Activated T-cell treated with anti-CD3 and anti-CD28 coated beads, Interleukin-2, amount 50 U/mL, for 24 hours (primary cell): Measurements from ENCODE around the gene HOMER2.
A peak's percentile ranks its signal among the peaks of the same experiment; 100 is the strongest.
"Not testable (repeated sequence)": the region's sequence is repeated elsewhere in the genome, so short reads cannot be mapped to it uniquely, and the experiment has no call there.

Source experiments
- DNase-seq: peaks from one replicate; pipeline ENCODE4 v3.0.0-alpha.2; 2020
- H3K27ac Mint-ChIP-seq: 2 replicates; pipeline ENCODE4 v1.8.0; 2020; ENCODE audit warnings: mild to moderate bottlenecking, mixed read lengths
- H3K27me3 Mint-ChIP-seq: 2 replicates; pipeline ENCODE4 v1.8.0; 2020; ENCODE audit warnings: mixed read lengths
- H3K36me3 Mint-ChIP-seq: 2 replicates; pipeline ENCODE4 v1.8.0; 2020; ENCODE audit warnings: low read depth, mixed read lengths
- H3K4me1 Mint-ChIP-seq: 2 replicates; pipeline ENCODE4 v1.8.0; 2020; ENCODE audit warnings: low read depth, mixed read lengths
- H3K4me3 Mint-ChIP-seq: 2 replicates; pipeline ENCODE4 v1.8.0; 2020; ENCODE audit warnings: mild to moderate bottlenecking, moderate library complexity, mixed read lengths
- H3K9me3 Mint-ChIP-seq: 2 replicates; pipeline ENCODE4 v1.8.0; 2020; ENCODE audit warnings: mixed read lengths

The HOMER2 gene

DNA sequence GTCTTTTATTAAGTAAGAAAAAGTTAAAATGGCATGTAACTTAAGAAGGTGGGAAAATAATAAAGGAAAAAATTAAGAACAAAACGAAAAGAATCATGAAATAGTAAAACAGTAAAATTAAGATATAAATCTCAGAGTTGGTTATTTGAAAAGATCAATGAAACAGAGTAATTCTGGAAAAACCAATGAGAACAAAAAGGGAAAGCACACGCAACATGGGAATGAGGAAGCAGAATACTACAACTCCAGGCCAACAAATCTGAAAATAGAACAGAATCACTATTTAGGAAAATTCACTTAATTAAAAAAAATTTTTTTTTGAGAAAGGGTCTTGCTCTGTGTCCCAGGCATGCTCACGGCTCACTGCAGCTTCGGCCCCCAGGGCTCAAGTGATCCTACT lies 112.4 kb downstream of the HOMER2 start:
- Mint-ChIP-seq H3K36me3 (peaks cover 35% of the 10 kb centered on the region), H3K27ac (no peak overlapping the region), H3K4me1 (peaks cover 8% of the 10 kb centered on the region), H3K4me3 (no peak overlapping the region), H3K9me3 (peaks cover 7% of the 10 kb centered on the region), H3K27me3 (no peaks in the 10 kb centered on the region)
- DNase-seq: no peak

GRCh38 chr15:82839136-82839535 lies 113.4 kb downstream of the HOMER2 start:
- H3K36me3 Mint-ChIP-seq: peaks cover 45% of the 10 kb centered on the region
- H3K4me3 Mint-ChIP-seq: no peak overlapping the region
- H3K27me3 Mint-ChIP-seq: no peaks in the 10 kb centered on the region
- H3K4me1 Mint-ChIP-seq: peaks cover 5% of the 10 kb centered on the region
- no peak overlapping the region for H3K27ac Mint-ChIP-seq
- no peak for DNase-seq
- H3K9me3 Mint-ChIP-seq: peaks cover 7% of the 10 kb centered on the region

DNA sequence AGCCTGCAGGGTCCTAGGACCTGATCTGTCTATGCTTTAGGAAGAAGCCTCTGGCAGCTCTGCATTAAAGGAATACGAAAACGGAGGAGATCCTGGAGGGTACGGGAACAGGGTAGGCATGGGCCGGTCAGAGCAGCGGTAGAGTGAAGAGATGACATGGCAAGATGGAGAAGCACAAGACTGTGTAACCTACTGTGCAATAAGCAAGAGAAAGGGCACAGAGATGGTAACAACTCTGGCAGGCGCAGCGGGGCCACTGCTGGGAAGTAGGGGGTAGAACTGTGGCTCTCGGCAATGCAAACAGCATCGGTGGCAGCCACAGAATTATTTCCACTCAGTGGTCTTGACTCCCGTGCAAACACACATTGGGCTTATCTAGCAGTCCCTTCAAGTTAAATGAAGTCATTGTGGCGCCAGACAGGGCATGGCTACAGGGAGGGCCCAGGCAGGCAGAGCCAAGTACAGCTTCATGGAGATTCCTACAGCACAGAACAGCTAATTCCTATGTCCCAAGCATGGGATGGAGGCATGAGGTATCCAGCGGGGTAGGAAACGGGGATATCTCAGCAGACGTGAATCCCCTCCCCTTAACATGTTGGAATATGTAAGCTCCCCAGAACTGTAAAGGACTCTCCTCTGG lies 114.3 kb downstream of the HOMER2 start:
- H3K36me3 Mint-ChIP-seq: peaks cover 54% of the 10 kb centered on the region
- H3K27me3 Mint-ChIP-seq: no peaks in the 10 kb centered on the region
- H3K27ac Mint-ChIP-seq: no peak overlapping the region
- DNase-seq: no peak
- H3K9me3 Mint-ChIP-seq: peaks cover 7% of the 10 kb centered on the region
- H3K4me3 Mint-ChIP-seq: no peak overlapping the region
- H3K4me1 Mint-ChIP-seq: peaks cover 5% of the 10 kb centered on the region

- H3K9me3 Mint-ChIP-seq: peaks cover 7% of the 10 kb centered on the region
- H3K27me3 Mint-ChIP-seq: no peaks in the 10 kb centered on the region
- H3K36me3 Mint-ChIP-seq: peaks cover 82% of the 10 kb centered on the region
- H3K4me1 Mint-ChIP-seq: peaks cover 33% of the 10 kb centered on the region
- no peak overlapping the region for H3K27ac Mint-ChIP-seq
- H3K4me3 Mint-ChIP-seq: no peak overlapping the region
- DNase-seq: no peak
Measured at GRCh38 chr15:82835391-82835917, 117.1 kb downstream of the HOMER2 start.

DNA sequence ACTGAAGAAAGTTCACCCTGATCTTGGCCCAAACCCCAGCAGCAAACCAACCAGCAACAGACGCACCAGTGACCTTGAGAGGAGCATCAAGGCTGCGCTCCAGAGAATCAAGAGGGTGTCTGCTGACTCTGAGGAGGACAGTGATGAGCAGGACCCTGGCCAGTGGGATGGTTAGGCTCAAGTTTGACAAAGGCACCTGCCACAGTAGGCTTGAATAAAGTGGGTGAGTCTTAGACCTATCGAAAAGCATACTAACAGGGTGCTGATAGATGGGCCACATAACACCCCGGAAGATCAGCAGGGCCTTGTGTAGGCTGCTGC lies 119.2 kb downstream of the HOMER2 start:
- Mint-ChIP-seq H3K9me3 (peaks cover 7% of the 10 kb centered on the region), H3K36me3 (peaks cover 100% of the 10 kb centered on the region), H3K4me1 (peaks cover 44% of the 10 kb centered on the region), H3K27me3 (no peaks in the 10 kb centered on the region), H3K27ac (peak overlapping the region; percentile 92), H3K4me3 (peak overlapping the region; percentile 47)
- no peak for DNase-seq

- peak; percentile 62 for DNase-seq
- H3K9me3 Mint-ChIP-seq: peaks cover 2% of the 10 kb centered on the region
- H3K27me3 Mint-ChIP-seq: no peaks in the 10 kb centered on the region
- peaks cover 50% of the 10 kb centered on the region for H3K4me1 Mint-ChIP-seq
- peak overlapping the region; percentile 47 for H3K4me3 Mint-ChIP-seq
- H3K27ac Mint-ChIP-seq: peak overlapping the region; percentile 92
- H3K36me3 Mint-ChIP-seq: peaks cover 100% of the 10 kb centered on the region
Measured at GRCh38 chr15:82832601-82833361, 119.7 kb downstream of the HOMER2 start.

- Mint-ChIP-seq H3K27ac (peak overlapping the region; percentile 92), H3K4me3 (peak overlapping the region; percentile 47), H3K36me3 (peaks cover 100% of the 10 kb centered on the region), H3K9me3 (no peaks in the 10 kb centered on the region), H3K27me3 (no peaks in the 10 kb centered on the region), H3K4me1 (peaks cover 50% of the 10 kb centered on the region)
- DNase-seq: no peak
Measured at GRCh38 chr15:82831894-82832600, 120.5 kb downstream of the HOMER2 start.

GRCh38 chr15:82830427-82831173 lies 121.9 kb downstream of the HOMER2 start:
- peaks cover 50% of the 10 kb centered on the region for H3K4me1 Mint-ChIP-seq
- H3K36me3 Mint-ChIP-seq: peaks cover 100% of the 10 kb centered on the region
- H3K4me3 Mint-ChIP-seq: no peak overlapping the region
- no peaks in the 10 kb centered on the region for H3K27me3 Mint-ChIP-seq
- no peak for DNase-seq
- H3K27ac Mint-ChIP-seq: no peak overlapping the region
- no peaks in the 10 kb centered on the region for H3K9me3 Mint-ChIP-seq

GRCh38 chr15:82829234-82829633 lies 123.3 kb downstream of the HOMER2 start:
- Mint-ChIP-seq H3K36me3 (peaks cover 95% of the 10 kb centered on the region), H3K9me3 (no peaks in the 10 kb centered on the region), H3K27me3 (no peaks in the 10 kb centered on the region), H3K4me3 (no peak overlapping the region), H3K4me1 (peaks cover 49% of the 10 kb centered on the region), H3K27ac (no peak overlapping the region)
- DNase-seq: no peak

- peaks cover 87% of the 10 kb centered on the region for H3K36me3 Mint-ChIP-seq
- H3K9me3 Mint-ChIP-seq: no peaks in the 10 kb centered on the region
- no peak overlapping the region for H3K4me3 Mint-ChIP-seq
- no peak for DNase-seq
- peaks cover 43% of the 10 kb centered on the region for H3K4me1 Mint-ChIP-seq
- no peaks in the 10 kb centered on the region for H3K27me3 Mint-ChIP-seq
- peak overlapping the region; percentile 5 for H3K27ac Mint-ChIP-seq
Measured at GRCh38 chr15:82828075-82828474, 124.4 kb downstream of the HOMER2 start.

DNA sequence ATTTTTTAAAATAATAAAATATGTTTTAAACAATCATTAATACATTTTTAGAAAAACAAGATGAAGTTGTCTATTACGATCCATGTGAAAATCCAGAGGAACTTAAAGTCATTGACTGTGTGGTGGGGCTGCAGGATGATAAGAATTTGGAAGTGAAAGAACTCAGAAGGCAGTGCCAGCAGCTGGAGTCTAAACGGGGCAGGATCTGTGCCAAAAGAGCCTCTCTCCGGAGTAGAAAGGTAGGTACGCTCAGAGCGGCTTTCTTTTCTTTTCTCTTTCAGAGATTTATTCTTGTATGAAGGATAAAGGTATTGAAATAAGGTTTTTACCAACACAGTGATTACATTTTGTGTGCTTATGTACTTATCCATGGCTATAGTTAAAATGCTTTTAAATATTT lies 129.5 kb downstream of the HOMER2 start:
- no peak overlapping the region for H3K4me3 Mint-ChIP-seq
- DNase-seq: no peak
- no peaks in the 10 kb centered on the region for H3K27me3 Mint-ChIP-seq
- peaks cover 78% of the 10 kb centered on the region for H3K36me3 Mint-ChIP-seq
- no peak overlapping the region for H3K27ac Mint-ChIP-seq
- H3K9me3 Mint-ChIP-seq: no peaks in the 10 kb centered on the region
- H3K4me1 Mint-ChIP-seq: peaks cover 14% of the 10 kb centered on the region

DNA sequence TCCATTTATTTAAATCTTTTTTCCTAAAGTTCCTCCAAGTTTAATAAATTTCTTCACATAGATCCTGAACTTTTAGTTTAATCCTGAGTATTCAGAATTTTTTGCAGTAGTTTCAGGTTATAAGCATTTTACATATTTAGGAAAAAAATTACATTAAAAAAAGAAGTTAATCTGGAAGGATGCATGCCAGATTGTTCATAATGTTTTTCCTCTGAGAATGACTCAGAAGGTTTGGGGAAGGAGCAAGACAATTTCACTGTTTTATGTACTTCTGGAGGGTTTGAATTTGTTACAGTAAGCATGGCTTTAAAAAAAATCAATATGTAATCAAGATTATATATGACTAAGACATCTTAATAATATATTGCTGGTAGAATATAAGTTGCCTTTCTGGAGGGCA lies 130.7 kb downstream of the HOMER2 start:
- not testable (repeated sequence) for H3K27ac Mint-ChIP-seq, H3K9me3 Mint-ChIP-seq, DNase-seq, H3K27me3 Mint-ChIP-seq, H3K4me3 Mint-ChIP-seq
- Mint-ChIP-seq H3K4me1 (peaks cover 14% of the 10 kb centered on the region), H3K36me3 (peaks cover 75% of the 10 kb centered on the region)

DNA sequence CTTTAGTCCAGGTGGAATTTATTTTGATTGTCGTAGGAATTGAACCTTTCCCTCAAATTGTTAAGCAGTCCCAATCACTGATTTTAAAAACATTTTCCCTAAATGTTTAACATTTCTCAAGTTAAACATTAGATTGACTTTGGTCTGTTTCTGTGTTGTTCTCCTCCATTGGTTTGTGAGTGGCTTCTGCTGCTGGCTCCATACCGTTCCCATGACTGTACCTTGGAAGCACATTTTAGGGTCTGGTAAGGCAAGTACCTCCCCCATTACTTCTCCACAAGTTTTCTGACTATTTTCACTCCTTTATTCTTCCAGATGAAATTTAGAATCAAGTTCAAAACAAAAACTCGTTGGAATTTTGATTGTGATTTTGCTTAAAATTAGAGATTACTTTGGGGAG lies 131.1 kb downstream of the HOMER2 start:
- H3K4me3 Mint-ChIP-seq, H3K9me3 Mint-ChIP-seq, DNase-seq, H3K27ac Mint-ChIP-seq, H3K27me3 Mint-ChIP-seq: not testable (repeated sequence)
- Mint-ChIP-seq H3K36me3 (peaks cover 75% of the 10 kb centered on the region), H3K4me1 (peaks cover 18% of the 10 kb centered on the region)

- DNase-seq: no peak
- Mint-ChIP-seq H3K27ac (no peak overlapping the region), H3K36me3 (peaks cover 75% of the 10 kb centered on the region)
Measured at GRCh38 chr15:82820128-82820527, 132.4 kb downstream of the HOMER2 start.

More at GRCh38 chr15:82820128-82820527, 132.4 kb downstream of the HOMER2 start:
- H3K9me3 Mint-ChIP-seq: no peaks in the 10 kb centered on the region
- H3K4me1 Mint-ChIP-seq: peaks cover 26% of the 10 kb centered on the region
- H3K4me3 Mint-ChIP-seq: no peak overlapping the region
- no peaks in the 10 kb centered on the region for H3K27me3 Mint-ChIP-seq
